CD4-positive, alpha-beta T cell treated with Interleukin-1 beta for 1 hour (primary cell): ENCODE results near the gene MST1.

Experiments used
- DNase-seq, 2 donors: peaks; one replicate each; pipeline ENCODE4 v3.0.0-alpha.2; 2020 to 2022

Gene MST1

DNA sequence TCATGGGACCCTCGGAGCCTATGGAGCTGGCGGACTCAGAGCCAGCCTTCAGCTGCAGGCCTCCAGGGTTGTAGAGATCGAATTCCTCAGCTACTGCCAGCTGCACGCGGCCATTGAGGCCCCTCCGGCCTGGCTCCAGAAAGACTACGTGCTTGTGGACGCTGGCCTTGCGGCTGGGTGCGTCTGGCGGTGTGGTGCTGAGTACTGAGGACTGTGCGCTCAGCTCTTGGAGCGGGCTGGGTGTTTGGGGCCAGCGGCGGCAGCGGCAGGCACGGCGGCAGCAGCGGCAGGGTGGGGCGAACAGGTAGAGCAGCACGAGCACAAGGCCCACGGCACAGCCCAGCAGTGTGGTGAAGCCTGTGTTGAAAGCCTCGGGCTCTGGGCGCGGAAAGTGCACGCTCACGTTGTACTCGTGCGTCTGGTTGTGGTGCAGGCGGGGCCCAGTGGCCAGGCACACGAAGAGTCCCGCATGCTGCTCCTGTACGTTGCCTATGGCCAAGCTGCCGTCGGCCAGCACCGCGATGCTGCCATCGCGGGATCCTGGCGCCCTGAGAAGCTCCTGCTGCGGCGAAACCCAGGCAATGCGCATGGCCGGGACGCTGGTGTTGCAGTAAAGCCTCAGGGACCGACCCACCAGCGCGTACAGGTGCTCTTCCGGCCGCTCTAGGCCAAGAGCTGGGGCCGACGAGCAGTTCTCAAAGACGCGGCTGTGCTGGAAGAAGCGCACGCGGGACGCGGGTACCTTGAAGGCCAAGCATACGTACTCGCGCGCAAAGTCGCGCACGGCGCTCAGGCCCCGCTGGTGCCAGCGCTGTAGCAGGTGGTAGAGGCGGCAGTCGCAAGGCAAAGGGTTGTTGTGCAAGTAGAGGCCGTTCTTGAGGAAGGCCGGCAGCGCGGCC lies 28.9 kb upstream of the MST1 start:
- DNase-seq = no peak

GRCh38 chr3:49717211-49717958 lies 28.1 kb upstream of the MST1 start:
- no peak for DNase-seq

GRCh38 chr3:49716691-49717210 lies 27.5 kb upstream of the MST1 start:
- no peak for DNase-seq

DNA sequence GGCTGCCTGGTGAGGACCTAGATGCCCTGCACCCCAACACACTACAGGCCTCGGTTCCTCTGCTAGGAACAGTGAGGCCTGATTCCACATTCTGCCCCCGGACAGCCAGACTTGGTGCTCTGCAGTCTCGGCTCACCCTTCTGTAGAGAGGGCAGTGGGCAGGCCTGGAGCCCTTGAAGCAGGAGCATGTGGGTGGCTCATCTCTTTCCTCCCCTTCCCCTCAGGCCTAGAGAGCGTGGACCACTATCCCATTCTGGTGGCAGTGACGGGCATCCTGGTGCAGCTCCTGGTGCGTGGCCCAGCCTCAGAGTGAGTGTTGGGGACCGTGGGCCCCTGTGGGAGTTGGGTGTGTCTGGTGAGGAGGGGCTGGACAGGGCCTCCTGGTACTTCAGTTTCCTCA lies 26.9 kb upstream of the MST1 start:
- no peak for DNase-seq

DNA sequence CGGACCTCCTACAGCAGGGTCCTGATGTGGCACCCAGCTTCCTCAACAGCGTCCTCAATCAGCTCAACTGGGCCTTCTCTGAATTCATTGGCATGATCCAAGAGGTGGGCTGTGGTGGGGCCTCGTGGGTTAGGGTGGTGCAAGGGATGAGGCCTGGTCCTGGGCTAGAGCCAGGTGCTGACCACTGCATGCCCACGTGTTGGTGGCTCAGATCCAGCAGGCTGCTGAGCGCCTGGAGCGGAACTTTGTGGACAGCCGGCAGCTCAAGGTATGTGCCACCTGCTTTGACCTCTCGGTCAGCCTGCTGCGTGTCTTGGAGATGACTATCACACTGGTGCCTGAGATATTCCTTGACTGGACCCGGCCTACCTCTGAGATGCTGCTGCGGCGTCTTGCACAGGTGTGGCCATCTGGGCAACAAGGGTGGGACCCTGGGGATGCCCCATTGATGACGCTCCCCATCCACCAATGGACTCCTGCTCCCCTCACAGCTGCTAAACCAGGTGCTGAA lies 26.4 kb upstream of the MST1 start:
- no peak for DNase-seq

DNA sequence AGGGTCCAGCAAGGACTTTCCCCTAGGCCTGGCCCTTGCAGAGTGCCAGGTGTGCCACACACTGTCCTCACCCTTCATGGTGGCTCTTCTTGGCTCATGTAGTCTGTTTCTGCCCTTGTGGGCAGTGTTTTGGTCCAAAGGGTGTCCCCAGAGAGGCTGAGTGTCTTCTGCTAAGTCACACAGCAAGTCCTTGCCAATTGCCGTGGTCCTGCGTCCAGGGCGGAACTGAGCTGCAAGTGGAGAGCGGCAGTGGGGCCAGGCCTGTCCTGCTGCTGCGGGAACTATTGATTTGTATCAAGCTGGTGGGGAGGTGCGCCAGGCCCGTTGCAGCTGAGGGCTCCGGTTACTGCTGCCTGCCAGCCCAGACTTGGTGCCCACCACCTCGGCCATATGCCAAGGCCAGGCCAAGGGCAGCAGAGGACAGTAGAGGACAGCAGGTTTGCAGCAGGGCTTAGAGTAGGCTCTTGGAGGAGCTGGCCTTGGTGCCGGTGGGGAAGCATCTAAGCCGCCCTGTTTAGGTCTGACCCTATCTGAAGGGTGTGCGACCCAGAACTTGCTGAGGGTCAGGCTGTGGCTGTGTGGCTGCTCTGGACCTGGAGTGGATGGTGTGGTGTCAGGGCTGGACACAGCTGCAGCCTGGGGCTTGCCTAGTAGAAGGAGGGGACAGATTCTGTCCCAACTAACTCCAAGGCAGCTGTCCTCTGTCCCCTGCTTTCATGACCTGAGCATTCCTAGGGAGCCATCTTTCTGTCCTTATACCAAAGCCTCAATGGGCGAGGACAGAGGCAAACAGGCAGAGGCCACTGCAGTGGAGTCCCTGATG lies 25.7 kb upstream of the MST1 start:
- no peak for DNase-seq

- no peak for DNase-seq
These were observed 24.2 kb upstream of the MST1 start for GRCh38 chr3:49713336-49714105.

DNA sequence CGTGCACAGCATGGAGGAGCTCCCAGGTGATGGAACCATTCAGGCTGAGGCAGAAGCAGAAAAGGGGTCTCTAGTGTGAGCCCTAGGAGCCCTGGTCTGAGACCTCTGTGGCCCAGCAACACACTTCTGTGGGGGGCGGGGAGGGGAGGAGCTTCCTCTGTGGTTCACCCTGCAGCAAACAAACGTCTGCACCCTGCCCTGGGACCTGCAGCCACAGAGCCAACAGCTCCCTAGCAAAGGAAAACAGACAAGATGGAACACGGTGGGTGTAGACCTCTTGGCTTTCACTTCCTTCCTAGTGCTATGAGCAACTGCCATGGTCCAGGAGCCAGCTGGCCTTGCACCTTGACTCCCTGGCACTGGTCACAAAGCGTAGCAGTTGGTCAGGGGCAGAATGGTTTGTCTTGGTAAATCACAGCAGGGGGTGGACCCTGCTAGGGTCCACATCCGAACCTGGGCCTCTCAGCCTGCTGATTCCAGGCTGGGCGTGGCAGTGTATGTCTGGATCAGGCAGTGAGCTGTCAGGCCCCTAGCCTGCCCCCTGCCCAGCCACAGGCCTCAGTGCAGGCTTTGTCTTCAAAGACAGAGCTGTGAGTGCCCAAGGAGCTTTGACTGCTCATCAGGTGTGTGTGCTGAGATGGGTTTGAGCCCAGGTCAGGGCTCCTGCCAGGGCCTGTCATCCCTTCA lies 23.5 kb upstream of the MST1 start:
- DNase-seq = no peak

- no peak for DNase-seq
These were observed 22.9 kb upstream of the MST1 start for GRCh38 chr3:49712166-49712565.

DNA sequence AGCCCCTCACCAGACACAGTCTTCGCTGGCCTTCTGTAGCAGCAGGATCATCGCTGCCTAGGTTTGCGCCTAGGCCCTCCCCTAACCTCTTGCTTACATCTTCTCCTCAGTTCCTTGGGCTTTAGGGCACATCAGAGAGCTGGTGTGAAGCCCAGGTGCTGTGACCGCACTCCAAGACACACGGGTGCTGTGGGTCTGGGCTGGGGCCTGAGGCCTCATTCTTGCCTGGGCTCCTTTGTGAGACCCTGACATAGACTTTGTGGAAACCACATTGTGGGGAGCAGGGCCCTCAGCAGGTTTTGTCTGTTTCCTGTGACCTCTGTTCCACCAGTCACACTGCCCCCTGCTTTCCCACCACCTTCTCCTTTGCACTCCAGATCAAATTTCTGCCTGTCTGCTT lies 22.2 kb upstream of the MST1 start:
- no peak for DNase-seq

DNA sequence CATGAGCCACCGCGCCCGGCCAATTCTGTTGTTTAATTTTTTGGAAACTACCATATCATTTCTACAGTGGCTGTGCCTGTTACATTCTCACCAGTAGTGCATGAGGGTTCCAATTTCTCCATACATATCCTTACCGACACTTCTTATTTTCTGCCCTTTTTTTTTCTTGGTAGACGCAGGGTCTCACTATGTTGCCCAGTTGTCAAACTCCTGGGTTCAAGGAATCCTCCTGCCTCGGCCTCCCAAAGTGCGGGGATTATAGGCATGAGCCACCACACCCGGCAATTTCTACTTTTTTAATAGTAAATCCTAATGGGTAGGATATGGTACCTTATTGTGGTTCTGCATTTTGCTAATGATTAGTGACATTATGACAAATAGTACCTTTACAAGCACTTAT lies 20.6 kb upstream of the MST1 start:
- no peak for DNase-seq

DNA sequence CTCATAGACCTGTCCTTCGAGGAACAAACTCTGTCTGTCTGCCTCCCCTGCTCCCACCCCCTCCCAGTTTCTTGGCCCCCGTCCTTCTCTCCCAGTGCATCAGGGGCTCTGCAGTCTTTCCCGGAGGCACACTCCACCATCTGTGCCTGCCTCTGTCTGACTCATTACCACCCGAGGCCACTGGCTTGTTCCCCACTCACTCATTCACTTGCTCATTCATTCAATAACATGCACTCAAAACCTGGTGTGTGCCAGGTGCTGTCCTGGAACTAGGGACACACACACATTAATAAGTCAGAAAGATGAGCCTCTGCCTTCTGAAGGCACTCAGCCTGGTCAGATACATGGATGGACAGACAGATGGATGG lies 17.8 kb upstream of the MST1 start:
- DNase-seq = no peak

DNA sequence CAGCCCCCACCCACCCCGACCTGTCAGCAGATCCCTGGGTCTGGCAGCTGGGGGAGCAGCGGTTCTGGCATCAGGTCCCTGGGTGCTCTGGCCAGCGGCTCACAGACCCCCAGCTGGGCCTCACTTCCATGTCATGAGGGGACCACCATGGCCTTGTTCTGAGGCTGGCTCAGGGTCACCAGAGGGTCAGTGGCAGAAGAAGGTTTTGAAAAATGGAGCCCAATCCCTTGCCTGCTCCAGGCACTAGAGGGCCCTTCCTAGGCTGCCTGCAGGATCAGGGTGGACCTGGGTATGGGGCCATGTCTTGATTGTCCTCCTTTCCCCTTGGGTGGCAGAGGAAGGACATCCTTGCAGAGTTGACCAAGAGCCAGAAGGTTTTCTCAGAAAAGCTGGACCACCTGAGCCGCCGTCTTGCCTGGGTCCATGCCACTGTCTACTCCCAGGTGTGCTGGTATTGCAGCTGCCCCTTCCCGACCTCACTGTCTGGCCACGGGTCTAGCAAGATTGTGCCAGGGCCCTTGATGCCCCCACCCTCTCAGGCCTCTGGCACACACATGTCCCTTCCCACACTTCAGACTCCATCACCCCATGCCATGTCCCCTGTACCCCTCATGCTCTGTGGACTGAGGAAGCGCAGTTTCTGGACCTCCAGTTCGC lies 17.3 kb upstream of the MST1 start:
- DNase-seq = no peak

DNA sequence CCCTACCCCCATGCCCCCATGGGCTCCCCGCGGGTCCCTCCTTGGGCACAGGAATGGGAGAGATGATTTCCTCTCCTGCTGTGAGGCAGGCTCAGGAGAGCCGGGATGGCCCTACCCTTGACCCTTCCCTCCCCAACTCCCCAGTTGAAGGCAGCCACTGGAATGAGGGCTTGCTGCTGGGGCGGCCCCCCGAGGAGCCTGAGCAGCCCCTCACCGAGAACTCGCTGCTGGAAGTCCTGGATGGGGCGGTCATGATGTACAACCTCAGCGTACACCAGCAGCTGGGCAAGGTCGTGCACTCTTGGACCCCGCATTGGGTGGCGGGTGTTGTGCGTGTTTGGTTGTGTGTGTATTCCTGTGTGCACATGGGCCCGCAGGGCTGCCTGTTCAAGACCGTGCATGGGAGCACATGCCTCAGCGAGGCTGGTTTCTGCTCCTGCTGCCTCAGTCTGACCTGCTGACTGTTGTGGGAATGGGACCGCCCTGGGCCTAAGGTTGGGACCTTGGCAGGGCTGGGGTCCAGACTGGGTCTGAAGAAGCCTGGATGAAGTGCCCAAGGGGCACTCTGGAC lies 16.2 kb upstream of the MST1 start:
- DNase-seq = no peak

GRCh38 chr3:49704629-49705028 lies 15.4 kb upstream of the MST1 start:
- no peak for DNase-seq

DNA sequence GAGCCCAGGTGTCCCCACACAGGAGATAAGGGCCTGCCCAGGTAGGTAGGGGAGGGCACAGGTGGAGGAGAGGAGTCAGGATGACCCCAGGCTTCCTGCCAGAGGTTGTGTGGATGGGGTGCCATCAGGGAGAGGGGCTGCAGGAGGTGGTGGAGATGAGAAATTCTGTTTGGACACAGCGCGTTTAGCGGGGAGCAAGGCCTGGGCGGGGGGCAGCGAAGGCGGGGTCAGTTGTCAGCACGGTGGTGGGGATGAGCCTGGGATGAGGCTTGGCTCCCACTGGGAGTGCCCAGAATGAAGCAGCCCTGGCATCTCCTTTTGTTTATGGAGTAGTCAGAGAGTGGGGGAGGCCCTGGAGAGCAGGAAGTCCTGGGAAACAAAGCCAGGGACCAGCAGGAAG lies 14.7 kb upstream of the MST1 start:
- DNase-seq = no peak

DNA sequence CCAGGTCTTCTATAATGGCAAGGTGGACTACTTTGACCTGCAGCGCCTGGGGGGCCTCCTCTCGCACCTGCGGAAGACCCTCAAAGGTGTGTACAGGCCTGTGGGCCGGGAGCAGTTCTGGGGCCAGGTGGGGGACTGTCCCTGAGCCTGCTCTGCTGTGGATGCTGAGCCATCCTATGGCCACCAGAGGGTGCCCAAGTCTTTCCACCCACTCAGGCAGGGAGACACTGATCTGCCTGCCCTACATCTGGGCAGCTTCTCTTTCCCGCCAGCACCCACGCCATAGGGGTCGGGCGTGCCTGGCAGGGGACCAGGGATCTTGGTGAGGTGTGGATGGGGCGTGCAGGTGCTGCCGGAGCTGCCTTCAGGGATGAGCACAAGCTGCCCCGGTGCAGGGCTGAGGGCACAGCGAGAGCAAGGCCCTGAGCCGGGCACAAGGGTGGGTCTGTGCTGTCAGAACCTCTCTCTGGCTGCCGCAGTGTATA lies 14.2 kb upstream of the MST1 start:
- peak; percentile 74 to 77 for DNase-seq

- DNase-seq = no peak
These were observed 13.4 kb upstream of the MST1 start for GRCh38 chr3:49702672-49703071.

GRCh38 chr3:49701388-49702077 lies 12.3 kb upstream of the MST1 start:
- DNase-seq = no peak
